Measurements from ENCODE around the gene FRY. TPM values are rescaled to one million over a fixed set of nuclear protein-coding genes. Genes with fewer than 3 reads are reported as not detected.

Gene FRY
- total RNA-seq, 4 donors from 2014 or later: 27.4 to 50.4 (median 39.4) TPM

DNA sequence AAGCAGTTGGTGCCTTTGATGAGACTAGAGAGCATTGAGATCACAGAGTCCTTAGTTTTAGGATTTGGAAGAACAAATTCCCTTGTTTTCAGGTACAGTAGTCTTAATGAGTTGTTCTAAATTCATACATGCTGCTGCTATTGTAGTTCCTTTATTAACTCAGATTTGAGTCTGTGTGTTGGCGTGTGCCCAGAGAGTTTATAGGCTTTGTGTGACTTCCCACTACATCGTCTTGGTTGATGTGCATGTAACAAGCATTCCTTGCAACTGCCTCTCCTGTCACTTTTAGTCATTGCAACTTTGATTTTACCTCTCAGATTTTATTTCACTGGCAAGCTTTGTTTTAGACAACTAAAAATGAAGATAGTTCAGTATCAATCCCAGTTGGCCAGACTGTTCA lies 148.1 kb downstream of the FRY start:
- DNase-seq: no peak
- intact Hi-C loops (cut with DNase I): no loop called here
- H3K27me3 ChIP-seq: no peaks in the 10 kb centered on the region
- H3K4me3 ChIP-seq (replicated peaks in 1 of 3): no peak overlapping the region
- TF ChIP-seq CTCF (IDR thresholded peaks at IDR 0.05) (no peak), POLR2A (IDR thresholded peaks at IDR 0.05) (no peak)
- no peaks in the 10 kb centered on the region for H3K36me3 ChIP-seq
- H3K9me3 ChIP-seq: no peaks in the 10 kb centered on the region
- 96 to 97% methylated on average over 2 of the region's 2 CpGs for WGBS, 2 donors
- no peak overlapping the region for H3K27ac ChIP-seq
- H3K4me1 ChIP-seq: no peaks in the 10 kb centered on the region

DNA sequence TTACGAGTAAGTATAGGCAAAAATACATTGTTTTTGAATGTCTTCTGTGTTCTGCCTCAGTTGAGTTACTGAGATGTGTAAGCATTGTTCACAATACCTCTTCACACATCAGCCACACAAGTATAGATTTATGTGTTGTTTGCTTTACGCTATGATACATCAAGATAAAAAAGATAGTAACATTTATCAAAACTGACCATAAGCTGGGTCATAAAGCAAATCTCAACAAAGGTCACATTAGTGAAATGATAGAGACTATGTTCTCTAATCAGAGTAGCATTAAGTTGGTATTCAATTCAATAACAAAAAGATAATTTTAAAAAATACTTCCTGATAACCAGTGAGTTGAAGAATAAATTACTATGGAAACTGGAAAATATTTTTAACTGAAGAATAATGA lies 156.1 kb downstream of the FRY start:
- WGBS, 2 donors: 89 to 92% methylated on average over 2 of the region's 2 CpGs
- Histone ChIP-seq H3K27ac (no peak overlapping the region), H3K4me1 (no peaks in the 10 kb centered on the region), H3K36me3 (no peaks in the 10 kb centered on the region), H3K9me3 (no peaks in the 10 kb centered on the region), H3K27me3 (no peaks in the 10 kb centered on the region), H3K4me3 (replicated peaks in 1 of 3) (no peak overlapping the region)
- intact Hi-C loops (cut with DNase I): no loop called here
- TF ChIP-seq POLR2A (IDR thresholded peaks at IDR 0.05): no peak
- no peak for TF ChIP-seq CTCF (IDR thresholded peaks at IDR 0.05)
- no peak for DNase-seq

DNA sequence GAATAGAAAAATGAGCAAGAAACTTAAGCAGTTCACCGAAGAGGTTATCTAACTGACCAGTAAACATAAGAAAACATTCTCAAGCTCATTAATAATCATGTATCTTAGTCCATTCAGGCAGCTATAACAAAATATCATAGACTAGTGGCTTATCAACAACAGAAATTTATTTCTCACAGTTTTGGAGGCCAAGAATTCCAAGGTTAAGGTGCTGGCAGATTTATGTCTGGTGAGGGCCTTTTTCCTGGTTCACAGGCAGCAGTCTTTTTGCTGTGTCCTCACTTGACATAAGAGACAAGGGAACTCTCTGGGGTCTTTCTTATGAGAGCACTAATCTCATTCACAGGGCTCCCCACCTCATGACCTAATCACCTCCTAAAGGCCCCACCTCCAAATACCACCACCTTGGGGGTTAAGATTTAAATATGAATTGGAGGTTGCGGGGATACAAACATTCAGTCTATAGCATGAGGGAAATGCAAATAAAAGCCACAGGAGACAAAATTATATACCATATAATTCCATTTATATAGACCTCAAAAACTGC lies 160.0 kb downstream of the FRY start:
- Histone ChIP-seq H3K4me1 (no peaks in the 10 kb centered on the region), H3K27me3 (no peaks in the 10 kb centered on the region), H3K9me3 (no peaks in the 10 kb centered on the region), H3K27ac (no peak overlapping the region), H3K36me3 (no peaks in the 10 kb centered on the region), H3K4me3 (replicated peaks in 1 of 3) (no peak overlapping the region)
- no peak for DNase-seq
- no peak for TF ChIP-seq CTCF (IDR thresholded peaks at IDR 0.05)
- no peak for TF ChIP-seq POLR2A (IDR thresholded peaks at IDR 0.05)
- intact Hi-C loops (cut with DNase I): no loop called here
- 91 to 93% methylated on average over 2 of the region's 2 CpGs for WGBS, 2 donors

GRCh38 chr13:32195713-32196112 lies 164.1 kb downstream of the FRY start:
- no peak for TF ChIP-seq POLR2A (IDR thresholded peaks at IDR 0.05)
- no peak for TF ChIP-seq CTCF (IDR thresholded peaks at IDR 0.05)

GRCh38 chr13:32199168-32199567 lies 167.6 kb downstream of the FRY start:
- Histone ChIP-seq H3K36me3 (no peaks in the 10 kb centered on the region), H3K9me3 (no peaks in the 10 kb centered on the region), H3K4me1 (no peaks in the 10 kb centered on the region), H3K4me3 (replicated peaks in 1 of 3) (no peak overlapping the region), H3K27me3 (no peaks in the 10 kb centered on the region), H3K27ac (no peak overlapping the region)
- TF ChIP-seq CTCF (IDR thresholded peaks at IDR 0.05) (no peak), POLR2A (IDR thresholded peaks at IDR 0.05) (no peak)
- 93 to 100% methylated on average over 1 of the region's 1 CpG for WGBS, 2 donors
- intact Hi-C loops (cut with DNase I): no loop called here
- DNase-seq: no peak

More at GRCh38 chr13:32195713-32196112, 164.1 kb downstream of the FRY start:
- Histone ChIP-seq H3K36me3 (no peaks in the 10 kb centered on the region), H3K4me1 (no peaks in the 10 kb centered on the region), H3K27me3 (no peaks in the 10 kb centered on the region), H3K27ac (no peak overlapping the region), H3K9me3 (no peaks in the 10 kb centered on the region), H3K4me3 (replicated peaks in 1 of 3) (no peak overlapping the region)
- DNase-seq: no peak
- intact Hi-C loops (cut with DNase I): no loop called here
